Vagina (tissue), 2 donors: ENCODE results near the gene CABLES2.

Experiments
- CTCF ChIP-seq, 3 experiments: fragments of 450-650 bp in 2 of 3; fragments of 200-600 bp in 1 of 3; sonication (generic) in 1 of 3; IDR thresholded peaks; one replicate each; pipeline ENCODE4 v1.5.1; 2017 to 2019; ENCODE audit warnings: antibody characterized with exemption in 3 of 3, mild to moderate bottlenecking in 2 of 3, moderate library complexity in 2 of 3
- POLR2A ChIP-seq, 2 donors: fragments of 450-650 bp; IDR thresholded peaks; one replicate each; pipeline ENCODE4 v1.6.1; 2017; ENCODE audit warnings: antibody characterized with exemption in 2 of 2, mild to moderate bottlenecking in 2 of 2, moderate library complexity in 2 of 2
- POLR2AphosphoS5 ChIP-seq, 2 donors: sonication (generic); formaldehyde crosslinking; IDR thresholded peaks; one replicate each; pipeline ENCODE4 v1.9.0; 2017; ENCODE audit warnings: antibody characterized with exemption in 2 of 2, mild to moderate bottlenecking in 2 of 2, low read depth in 1 of 2; ENCODE audit not compliant: insufficient read depth in 1 of 2

- TF ChIP-seq CTCF (IDR thresholded peaks at IDR 0.05) = no peak
- TF ChIP-seq POLR2AphosphoS5 (IDR thresholded peaks at IDR 0.05; ENCODE audit: insufficient read depth in 1 of 2, low read depth in 1 of 2) = no peak
- no peak for TF ChIP-seq POLR2A (IDR thresholded peaks at IDR 0.05)
Measured at GRCh38 chr20:62424249-62425107, 17.4 kb upstream of the CABLES2 start.
